OCI-LY7 (cell line): ENCODE measurements around the gene TXNDC15. TPM values are rescaled to one million over a fixed set of nuclear protein-coding genes. Genes with fewer than 3 reads are reported as not detected.

Experiments used
- BruUV-seq: library from RNA; stranded (reverse); fragments of 400-500 nt; replicated peaks from 2 replicates; lab custom pipeline; 2021; lab: Mats Ljungman, UMichigan
- CTCF ChIA-PET: fragments of 300-600 bp; sonication (Branson Sonifier 250); formaldehyde crosslinking; loops from one replicate; lab custom pipeline; 2022; ENCODE audit warnings: antibody characterized with exemption; ENCODE audit not compliant: unreplicated experiment; lab: Charles Lee
- POLR2A ChIA-PET: fragments of 300-600 bp; sonication (Branson Sonifier 250); formaldehyde crosslinking; loops from one replicate; lab custom pipeline; 2022; ENCODE audit warnings: antibody characterized with exemption; lab: Charles Lee
- DNase-seq: peaks from one replicate; pipeline ENCODE4 v3.0.0-alpha.2; 2015; ENCODE audit warnings: low spot score
- H2AFZ ChIP-seq: fragments of 200-600 bp; sonication (generic), shearing (Covaris generic); 2 replicates; pipeline ENCODE4 v1.6.1; 2014; ENCODE audit warnings: mild to moderate bottlenecking, antibody characterized with exemption, low read length, moderate library complexity
- H3K27ac ChIP-seq: fragments of 200-600 bp; sonication (generic); 2 replicates; pipeline ENCODE4 v1.5.1; 2014; ENCODE audit warnings: mixed run types, low read depth, mild to moderate bottlenecking, moderate library complexity, low read length, inconsistent platforms; ENCODE audit not compliant: poor library complexity, severe bottlenecking
- H3K36me3 ChIP-seq: fragments of 200-600 bp; sonication (generic); 2 replicates; pipeline ENCODE4 v1.6.1; 2014; ENCODE audit warnings: mild to moderate bottlenecking, antibody characterized with exemption, low read length, moderate library complexity, mixed read lengths; ENCODE audit not compliant: insufficient read depth
- H3K4me1 ChIP-seq: fragments of 200-600 bp; sonication (generic); 2 replicates; pipeline ENCODE4 v1.5.1; 2014; ENCODE audit warnings: mild to moderate bottlenecking, low read length; ENCODE audit not compliant: insufficient read depth, poor library complexity, severe bottlenecking
- H3K4me2 ChIP-seq: fragments of 200-600 bp; sonication (generic); 2 replicates; pipeline ENCODE4 v1.6.1; 2014; ENCODE audit warnings: mild to moderate bottlenecking, low read length
- H3K4me3 ChIP-seq: fragments of 200-600 bp; sonication (generic); 2 replicates; pipeline ENCODE4 v1.5.1; 2014; ENCODE audit warnings: mild to moderate bottlenecking, low read depth, low read length; ENCODE audit not compliant: poor library complexity, severe bottlenecking
- H3K79me2 ChIP-seq: fragments of 200-600 bp; sonication (generic); 2 replicates; pipeline ENCODE4 v1.6.1; 2016; ENCODE audit warnings: low read depth, mild to moderate bottlenecking, low read length, moderate library complexity, mixed read lengths; ENCODE audit not compliant: insufficient read depth
- H3K9me2 ChIP-seq: fragments of 200-600 bp; sonication (generic); 2 replicates; pipeline ENCODE4 v1.6.1; 2016; ENCODE audit warnings: mild to moderate bottlenecking, low read length, mixed read lengths; ENCODE audit not compliant: insufficient read depth
- H3K9me3 ChIP-seq: fragments of 200-600 bp; sonication (generic); 2 replicates; pipeline ENCODE4 v1.6.1; 2014; ENCODE audit warnings: mild to moderate bottlenecking, mixed run types, low read length, mixed read lengths
- H4K20me1 ChIP-seq: fragments of 200-600 bp; sonication (generic); 2 replicates; pipeline ENCODE4 v1.6.1; 2014; ENCODE audit warnings: mild to moderate bottlenecking, antibody characterized with exemption, low read length, moderate library complexity, mixed read lengths; ENCODE audit not compliant: insufficient read depth
- CTCF ChIP-seq: fragments of 200-600 bp; sonication (generic); conservative IDR thresholded peaks from 2 replicates; pipeline ENCODE4 v1.5.1; 2014; ENCODE audit warnings: mild to moderate bottlenecking, antibody characterized with exemption, low read length, moderate library complexity, mixed read lengths
- EZH2phosphoT487 ChIP-seq: fragments of 200-600 bp; sonication (generic); IDR thresholded peaks from 2 replicates; pipeline ENCODE4 v1.6.1; 2018; ENCODE audit warnings: low read depth, borderline replicate concordance, mild to moderate bottlenecking, mixed run types, antibody characterized with exemption, low read length, moderate library complexity, mixed read lengths
- intact Hi-C: fragments of 100-400 bp; cut with micrococcal nuclease; formaldehyde crosslinking; loops from one replicate; pipeline ENCODE4 v1.10.0; 2022; ENCODE audit not compliant: unreplicated experiment
- total RNA-seq, 2 experiments: library from RNA; depleted of rRNA in 1 of 2; stranded (reverse); fragments of >200 nt in 1 of 2; shearing (Covaris generic) in 1 of 2; gene quantifications; 2 replicates each; pipeline ENCODE4 v1.2.3, GENCODE V29; 2014 to 2022

Gene TXNDC15
- total RNA-seq, 2 experiments from 2014 or later = 20.6 to 31.1 TPM

GRCh38 chr5:134892282-134892681 is 18.1 kb downstream of the TXNDC15 start:
- BruUV-seq = no TSS peak
- intact Hi-C loops = no loop called here
- Histone ChIP-seq H4K20me1 (no peaks in the 10 kb centered on the region), H3K4me3 (no peak overlapping the region), H3K36me3 (peaks cover 66% of the 10 kb centered on the region), H3K9me3 (no peaks in the 10 kb centered on the region), H3K27ac (no peak overlapping the region), H3K79me2 (peaks cover 7% of the 10 kb centered on the region; the same call in 1 of the 2 replicates), H3K4me2 (no peak overlapping the region), H2AFZ (no peak overlapping the region), H3K9me2 (no peaks in the 10 kb centered on the region), H3K4me1 (no peaks in the 10 kb centered on the region)
- DNase-seq = no peak
- TF ChIP-seq EZH2phosphoT487 (no peak), CTCF (no peak)
- ChIA-PET POLR2A (interaction anchor here (0.5 to 1.1 kb wide), 5 partner anchors 9 to 16 kb away, joined by 3 to 6 read pairs (median 4); no protein-coding TSS in a partner anchor), CTCF (no interaction called here)

- H3K4me1 ChIP-seq = no peaks in the 10 kb centered on the region
- ChIA-PET CTCF (no interaction called here), POLR2A (no interaction called here)
- peaks cover 7% of the 10 kb centered on the region; the same call in 1 of the 2 replicates for H3K79me2 ChIP-seq
- peaks cover 65% of the 10 kb centered on the region for H3K36me3 ChIP-seq
- no TSS peak for BruUV-seq
- no peak for DNase-seq
- no peaks in the 10 kb centered on the region for H3K9me2 ChIP-seq
- H3K27ac ChIP-seq = no peak overlapping the region
- no peak overlapping the region for H3K4me2 ChIP-seq
- no peak overlapping the region for H3K4me3 ChIP-seq
- no peaks in the 10 kb centered on the region for H4K20me1 ChIP-seq
- H2AFZ ChIP-seq = no peak overlapping the region
- H3K9me3 ChIP-seq = no peaks in the 10 kb centered on the region
- no peak for TF ChIP-seq CTCF
- TF ChIP-seq EZH2phosphoT487 = no peak
- intact Hi-C loops = no loop called here
Measured at GRCh38 chr5:134892926-134893325, 18.8 kb downstream of the TXNDC15 start.

GRCh38 chr5:134893748-134894505 is 19.8 kb downstream of the TXNDC15 start:
- ChIA-PET CTCF (no interaction called here), POLR2A (no interaction called here)
- DNase-seq = no peak
- no peaks in the 10 kb centered on the region for H3K9me2 ChIP-seq
- TF ChIP-seq EZH2phosphoT487 (no peak), CTCF (no peak)
- H3K36me3 ChIP-seq = peaks cover 61% of the 10 kb centered on the region
- no peaks in the 10 kb centered on the region for H3K9me3 ChIP-seq
- H3K4me1 ChIP-seq = no peaks in the 10 kb centered on the region
- no TSS peak for BruUV-seq
- no peak overlapping the region for H2AFZ ChIP-seq
- no peak overlapping the region for H3K4me2 ChIP-seq
- intact Hi-C loops = no loop called here
- no peak overlapping the region for H3K27ac ChIP-seq
- H4K20me1 ChIP-seq = no peaks in the 10 kb centered on the region
- H3K79me2 ChIP-seq = peaks cover 7% of the 10 kb centered on the region; the same call in 1 of the 2 replicates
- no peak overlapping the region for H3K4me3 ChIP-seq
